ENCODE data around the gene ADRA2B.

The ADRA2B gene

DNA sequence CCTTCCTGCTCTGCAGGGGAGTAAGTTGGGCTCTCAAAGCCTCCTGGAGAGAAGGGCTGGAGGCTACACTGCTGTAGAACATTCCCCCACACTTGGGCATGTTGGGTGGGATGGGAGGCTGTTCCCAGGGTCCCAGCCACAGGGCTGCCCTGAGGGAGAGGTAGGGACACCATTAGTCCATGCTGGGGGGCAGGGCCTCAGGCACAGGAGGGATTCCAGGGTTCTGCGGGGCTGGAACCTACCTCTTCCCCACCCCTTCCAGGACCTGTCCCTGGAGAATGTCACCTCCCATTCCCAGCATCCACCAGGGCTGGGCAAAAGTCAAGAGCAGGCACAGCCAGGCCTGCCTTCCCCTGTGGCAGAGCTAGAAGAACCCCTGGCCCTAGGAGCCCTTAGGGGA is 6.9 kb upstream of the ADRA2B start:
- DNase-seq = no peak
- ChIA-PET CTCF (interaction anchor here (1.0 to 2.1 kb wide), 3 partner anchors 10 to 82 kb away, joined by 3 to 8 read pairs (median 5); partner anchors contain the start of gene ASTL), POLR2A (no interaction called here)
- WGBS (ENCODE audit: insufficient coverage) = 83% methylated on average over 1 of the region's 1 CpG
- Histone ChIP-seq H3K4me3 (ENCODE audit: control insufficient read depth in 1 of 7, extremely low read depth in 1 of 7, insufficient read depth in 4 of 7, low read depth in 2 of 7, low read length in 6 of 7) (no peak overlapping the region), H3K27ac (ENCODE audit: insufficient read depth in 1 of 2, low read depth in 1 of 2, low read length in 2 of 2, poor library complexity in 1 of 2, severe bottlenecking in 2 of 2) (no peak overlapping the region), H3K36me3 (ENCODE audit: control insufficient read depth in 4 of 4, insufficient read depth in 4 of 4, low read length in 3 of 4) (no peaks in the 10 kb centered on the region), H3K9me3 (ENCODE audit: control extremely low read depth in 1 of 5, control insufficient read depth in 4 of 5, insufficient read depth in 2 of 5, low read depth in 1 of 5, low read length in 4 of 5) (no peaks in the 10 kb centered on the region), H3K27me3 (replicated peaks in 2 of 5; ENCODE audit: control insufficient read depth in 4 of 5, insufficient read depth in 5 of 5, low read length in 4 of 5) (peaks cover 0 to 8% (median under 1%) of the 10 kb centered on the region in 5 experiments), H3K4me1 (ENCODE audit: control extremely low read depth in 1 of 4, control insufficient read depth in 4 of 4, insufficient read depth in 4 of 4, low read length in 3 of 4) (peaks cover 0 to 16% (median 13%) of the 10 kb centered on the region in 4 experiments)

DNA sequence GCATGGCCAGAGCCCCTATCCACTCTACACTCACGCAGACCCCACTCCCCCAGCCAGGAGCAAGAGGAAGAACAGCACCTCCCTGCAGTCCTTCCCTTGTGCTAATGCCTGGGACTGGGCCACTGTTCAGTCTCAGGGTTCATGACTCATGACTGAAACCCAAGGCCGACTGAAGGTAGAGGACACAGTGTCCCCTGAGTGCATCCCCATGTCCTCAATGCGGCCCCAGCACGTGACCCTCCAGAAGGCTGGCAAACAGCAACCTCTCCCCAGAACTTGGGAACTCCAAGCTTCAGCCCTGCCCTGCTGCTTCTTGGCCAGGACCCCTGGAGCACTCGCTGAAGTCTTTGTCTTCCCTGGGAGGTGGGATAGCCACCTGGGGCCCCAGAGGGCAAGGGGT is 6.0 kb upstream of the ADRA2B start:
- 92% methylated on average over 4 of the region's 5 CpGs for WGBS (ENCODE audit: insufficient coverage)
- H3K4me1 ChIP-seq (ENCODE audit: control extremely low read depth in 1 of 4, control insufficient read depth in 4 of 4, insufficient read depth in 4 of 4, low read length in 3 of 4) = peaks cover 0 to 19% (median 16%) of the 10 kb centered on the region in 4 experiments
- H3K9me3 ChIP-seq (ENCODE audit: control extremely low read depth in 1 of 5, control insufficient read depth in 4 of 5, insufficient read depth in 2 of 5, low read depth in 1 of 5, low read length in 4 of 5) = no peaks in the 10 kb centered on the region
- DNase-seq = no peak
- ChIA-PET POLR2A (no interaction called here), CTCF (interaction anchor here (1.0 to 2.1 kb wide), 3 partner anchors 11 to 83 kb away, joined by 3 to 8 read pairs (median 5); partner anchors contain the start of gene ASTL)
- peaks cover 0 to 13% (median 7%) of the 10 kb centered on the region in 5 experiments for H3K27me3 ChIP-seq (replicated peaks in 2 of 5; ENCODE audit: control insufficient read depth in 4 of 5, insufficient read depth in 5 of 5, low read length in 4 of 5)
- no peaks in the 10 kb centered on the region for H3K36me3 ChIP-seq (ENCODE audit: control insufficient read depth in 4 of 4, insufficient read depth in 4 of 4, low read length in 3 of 4)
- no peak overlapping the region for H3K4me3 ChIP-seq (ENCODE audit: control insufficient read depth in 1 of 7, extremely low read depth in 1 of 7, insufficient read depth in 4 of 7, low read depth in 2 of 7, low read length in 6 of 7)
- no peak overlapping the region for H3K27ac ChIP-seq (ENCODE audit: insufficient read depth in 1 of 2, low read depth in 1 of 2, low read length in 2 of 2, poor library complexity in 1 of 2, severe bottlenecking in 2 of 2)

DNA sequence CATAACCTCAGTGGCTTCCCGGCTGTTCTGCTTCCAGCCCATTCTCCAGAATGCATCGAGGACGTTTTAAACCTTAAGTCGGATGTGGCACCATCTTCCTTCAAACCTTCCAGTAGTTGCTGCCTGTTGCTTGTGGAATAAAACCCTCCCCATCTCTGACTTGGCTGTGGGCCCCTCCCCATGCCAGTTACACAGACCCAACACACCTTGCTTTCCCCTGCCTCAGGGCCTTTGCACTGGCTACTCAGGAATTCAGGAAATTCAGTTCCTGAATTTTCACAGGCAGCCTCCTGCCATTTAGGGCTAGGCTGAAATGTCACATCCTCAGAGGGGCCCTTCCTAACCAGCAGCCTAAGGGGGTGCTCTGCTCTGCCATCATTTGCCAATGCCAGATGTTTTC is 5.0 kb upstream of the ADRA2B start:
- Histone ChIP-seq H3K4me1 (ENCODE audit: control extremely low read depth in 1 of 4, control insufficient read depth in 4 of 4, insufficient read depth in 4 of 4, low read length in 3 of 4) (peaks cover 0 to 28% (median 23%) of the 10 kb centered on the region in 4 experiments), H3K9me3 (ENCODE audit: control extremely low read depth in 1 of 5, control insufficient read depth in 4 of 5, insufficient read depth in 2 of 5, low read depth in 1 of 5, low read length in 4 of 5) (no peaks in the 10 kb centered on the region), H3K4me3 (ENCODE audit: control insufficient read depth in 1 of 7, extremely low read depth in 1 of 7, insufficient read depth in 4 of 7, low read depth in 2 of 7, low read length in 6 of 7) (no peak overlapping the region), H3K27ac (ENCODE audit: insufficient read depth in 1 of 2, low read depth in 1 of 2, low read length in 2 of 2, poor library complexity in 1 of 2, severe bottlenecking in 2 of 2) (no peak overlapping the region), H3K36me3 (ENCODE audit: control insufficient read depth in 4 of 4, insufficient read depth in 4 of 4, low read length in 3 of 4) (no peaks in the 10 kb centered on the region), H3K27me3 (replicated peaks in 2 of 5; ENCODE audit: control insufficient read depth in 4 of 5, insufficient read depth in 5 of 5, low read length in 4 of 5) (peaks cover 0 to 21% (median 7%) of the 10 kb centered on the region in 5 experiments)
- DNase-seq = no peak
- 96% methylated on average over 4 of the region's 4 CpGs for WGBS (ENCODE audit: insufficient coverage)
- CTCF ChIA-PET = interaction anchor here (1.3 to 1.7 kb wide), 2 partner anchors 9 to 53 kb away, joined by 3 read pairs; no protein-coding TSS in a partner anchor
- POLR2A ChIA-PET = no interaction called here

DNA sequence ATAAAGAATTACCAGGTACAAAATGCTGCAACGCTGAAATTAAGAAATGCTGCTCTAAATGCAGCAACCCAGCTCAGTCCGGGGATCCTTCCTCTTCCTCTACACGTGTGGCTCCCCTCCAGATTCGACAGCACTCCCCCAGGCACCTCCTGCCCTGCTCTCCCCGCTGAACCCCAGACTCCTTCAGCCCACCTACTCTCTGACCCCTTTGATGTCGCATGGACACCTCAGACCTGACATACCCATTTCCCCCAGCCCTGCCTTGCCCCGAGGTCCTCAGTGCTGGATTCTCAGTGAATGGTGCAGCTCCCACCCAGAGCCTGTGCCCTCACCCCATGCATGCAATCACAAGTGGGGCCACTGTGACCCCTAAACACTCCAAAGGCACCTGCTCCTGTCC is 4.6 kb upstream of the ADRA2B start:
- Histone ChIP-seq H3K4me3 (ENCODE audit: control insufficient read depth in 1 of 7, extremely low read depth in 1 of 7, insufficient read depth in 4 of 7, low read depth in 2 of 7, low read length in 6 of 7) (no peak overlapping the region), H3K27me3 (replicated peaks in 2 of 5; ENCODE audit: control insufficient read depth in 4 of 5, insufficient read depth in 5 of 5, low read length in 4 of 5) (peaks cover 0 to 25% (median 7%) of the 10 kb centered on the region in 5 experiments), H3K27ac (ENCODE audit: insufficient read depth in 1 of 2, low read depth in 1 of 2, low read length in 2 of 2, poor library complexity in 1 of 2, severe bottlenecking in 2 of 2) (no peak overlapping the region), H3K9me3 (ENCODE audit: control extremely low read depth in 1 of 5, control insufficient read depth in 4 of 5, insufficient read depth in 2 of 5, low read depth in 1 of 5, low read length in 4 of 5) (peaks cover 0 to under 1% (median 0%) of the 10 kb centered on the region in 5 experiments), H3K4me1 (ENCODE audit: control extremely low read depth in 1 of 4, control insufficient read depth in 4 of 4, insufficient read depth in 4 of 4, low read length in 3 of 4) (peaks cover 0 to 29% (median 27%) of the 10 kb centered on the region in 4 experiments), H3K36me3 (ENCODE audit: control insufficient read depth in 4 of 4, insufficient read depth in 4 of 4, low read length in 3 of 4) (no peaks in the 10 kb centered on the region)
- WGBS (ENCODE audit: insufficient coverage) = 44% methylated on average over 7 of the region's 7 CpGs
- no peak for DNase-seq
- POLR2A ChIA-PET = no interaction called here
- CTCF ChIA-PET = interaction anchor here (1.3 to 1.7 kb wide), 2 partner anchors 9 to 54 kb away, joined by 3 read pairs; no protein-coding TSS in a partner anchor

DNA sequence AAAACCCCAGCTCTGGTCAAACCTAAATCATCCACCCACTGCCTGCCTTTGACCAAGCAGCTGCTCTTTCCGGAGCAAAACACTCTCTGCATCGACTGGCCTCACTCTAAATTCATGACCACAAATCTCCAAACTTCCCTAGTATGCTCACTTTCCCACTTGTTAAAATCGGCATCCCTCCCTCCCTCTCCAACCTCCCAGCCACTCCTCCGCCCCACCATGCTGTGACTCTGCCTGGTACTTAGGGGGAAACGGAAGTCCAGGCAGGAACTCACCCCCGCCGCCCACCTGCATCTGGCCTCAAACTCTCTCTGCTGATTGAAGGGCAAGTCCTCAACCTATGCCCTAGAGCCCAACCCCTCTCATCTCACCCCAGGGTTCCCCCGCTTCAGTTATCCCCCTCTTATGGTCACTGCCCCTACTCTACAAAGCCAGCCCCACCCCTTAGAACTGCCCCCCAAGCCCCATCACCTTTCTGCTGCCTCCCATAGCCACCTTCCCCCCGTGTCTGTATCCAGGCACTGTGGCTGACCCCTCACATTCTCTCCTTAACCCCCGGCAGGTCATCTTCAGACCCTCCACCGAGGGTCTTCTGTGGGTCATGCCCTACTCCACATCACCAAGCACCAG is 3.8 kb upstream of the ADRA2B start:
- ChIA-PET POLR2A (no interaction called here), CTCF (interaction anchor here (1.3 to 1.7 kb wide), 2 partner anchors 10 to 55 kb away, joined by 3 read pairs; no protein-coding TSS in a partner anchor)
- Histone ChIP-seq H3K36me3 (ENCODE audit: control insufficient read depth in 4 of 4, insufficient read depth in 4 of 4, low read length in 3 of 4) (no peaks in the 10 kb centered on the region), H3K27ac (ENCODE audit: insufficient read depth in 1 of 2, low read depth in 1 of 2, low read length in 2 of 2, poor library complexity in 1 of 2, severe bottlenecking in 2 of 2) (no peak overlapping the region), H3K27me3 (replicated peaks in 2 of 5; ENCODE audit: control insufficient read depth in 4 of 5, insufficient read depth in 5 of 5, low read length in 4 of 5) (peaks cover 0 to 33% (median 7%) of the 10 kb centered on the region in 5 experiments), H3K9me3 (ENCODE audit: control extremely low read depth in 1 of 5, control insufficient read depth in 4 of 5, insufficient read depth in 2 of 5, low read depth in 1 of 5, low read length in 4 of 5) (peaks cover 0 to 7% (median 0%) of the 10 kb centered on the region in 5 experiments), H3K4me1 (ENCODE audit: control extremely low read depth in 1 of 4, control insufficient read depth in 4 of 4, insufficient read depth in 4 of 4, low read length in 3 of 4) (peaks cover 0 to 32% (median 27%) of the 10 kb centered on the region in 4 experiments), H3K4me3 (ENCODE audit: control insufficient read depth in 1 of 7, extremely low read depth in 1 of 7, insufficient read depth in 4 of 7, low read depth in 2 of 7, low read length in 6 of 7) (no peak overlapping the region)
- WGBS (ENCODE audit: insufficient coverage) = 15% methylated on average over 7 of the region's 11 CpGs
- peak in 2 of 3 donors; percentile 59 to 65 for DNase-seq

DNA sequence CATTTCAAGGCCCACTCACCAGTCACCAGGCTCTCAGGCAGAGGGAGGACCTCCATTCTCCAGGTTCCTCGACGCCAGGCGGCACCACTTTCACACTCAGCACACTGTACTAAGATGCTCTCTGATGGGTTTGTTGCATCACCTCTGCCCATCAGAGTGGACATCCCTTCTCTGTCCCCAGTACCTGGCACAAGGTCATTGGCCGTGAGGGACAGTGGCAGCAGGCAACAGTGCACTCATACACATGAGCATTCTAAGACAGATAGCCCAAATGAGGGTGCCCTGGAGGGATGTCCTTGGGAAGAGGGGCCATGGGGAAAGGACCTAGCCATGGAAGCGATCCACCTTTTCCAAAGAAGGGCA is 3.0 kb upstream of the ADRA2B start:
- H3K27ac ChIP-seq (ENCODE audit: insufficient read depth in 1 of 2, low read depth in 1 of 2, low read length in 2 of 2, poor library complexity in 1 of 2, severe bottlenecking in 2 of 2) = no peak overlapping the region
- peaks cover 0 to 7% (median 0%) of the 10 kb centered on the region in 5 experiments for H3K9me3 ChIP-seq (ENCODE audit: control extremely low read depth in 1 of 5, control insufficient read depth in 4 of 5, insufficient read depth in 2 of 5, low read depth in 1 of 5, low read length in 4 of 5)
- 100% methylated on average over 4 of the region's 5 CpGs for WGBS (ENCODE audit: insufficient coverage)
- H3K4me1 ChIP-seq (ENCODE audit: control extremely low read depth in 1 of 4, control insufficient read depth in 4 of 4, insufficient read depth in 4 of 4, low read length in 3 of 4) = peaks cover 0 to 32% (median 27%) of the 10 kb centered on the region in 4 experiments
- H3K36me3 ChIP-seq (ENCODE audit: control insufficient read depth in 4 of 4, insufficient read depth in 4 of 4, low read length in 3 of 4) = no peaks in the 10 kb centered on the region
- H3K27me3 ChIP-seq (replicated peaks in 2 of 5; ENCODE audit: control insufficient read depth in 4 of 5, insufficient read depth in 5 of 5, low read length in 4 of 5) = peaks cover 0 to 41% (median 7%) of the 10 kb centered on the region in 5 experiments
- no peak for DNase-seq
- H3K4me3 ChIP-seq (ENCODE audit: control insufficient read depth in 1 of 7, extremely low read depth in 1 of 7, insufficient read depth in 4 of 7, low read depth in 2 of 7, low read length in 6 of 7) = no peak overlapping the region
- CTCF ChIA-PET = no interaction called here
- POLR2A ChIA-PET = no interaction called here

DNA sequence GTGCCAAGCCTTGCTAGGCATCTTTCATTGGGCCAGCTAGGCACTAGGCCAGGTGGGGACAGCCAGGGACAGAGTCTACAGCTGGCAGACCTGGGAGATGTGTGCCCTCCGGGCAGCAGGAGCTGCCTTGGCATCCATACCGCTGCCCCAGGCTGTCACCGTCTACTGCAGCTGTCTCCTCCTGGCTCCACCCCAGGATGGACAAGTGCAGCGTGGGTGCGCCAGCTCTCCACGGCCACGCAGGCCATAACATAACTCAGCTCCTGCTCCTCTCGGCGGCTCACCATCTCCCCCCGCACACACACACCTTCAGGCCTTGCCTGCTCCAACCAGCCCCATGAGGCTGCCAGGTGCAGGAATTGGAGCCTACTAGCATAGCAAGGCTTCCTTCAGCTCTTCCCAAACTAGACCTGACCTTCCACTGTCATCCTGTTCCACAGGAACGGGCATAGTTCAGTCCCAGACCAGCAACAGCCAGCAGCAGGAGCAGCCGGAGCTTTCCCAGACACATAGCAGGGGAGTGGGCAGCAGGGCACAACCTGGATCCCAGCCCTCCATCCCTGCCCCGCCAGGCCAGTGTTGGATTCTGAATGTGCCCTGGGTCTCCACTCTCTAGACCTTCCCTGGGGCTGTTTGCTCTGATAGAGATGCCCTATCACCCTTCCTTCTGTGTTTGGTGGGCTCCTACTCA is 2.5 kb upstream of the ADRA2B start:
- Histone ChIP-seq H3K9me3 (ENCODE audit: control extremely low read depth in 1 of 5, control insufficient read depth in 4 of 5, insufficient read depth in 2 of 5, low read depth in 1 of 5, low read length in 4 of 5) (peaks cover 0 to 7% (median 0%) of the 10 kb centered on the region in 5 experiments), H3K4me3 (ENCODE audit: control insufficient read depth in 1 of 7, extremely low read depth in 1 of 7, insufficient read depth in 4 of 7, low read depth in 2 of 7, low read length in 6 of 7) (no peak overlapping the region), H3K27me3 (replicated peaks in 2 of 5; ENCODE audit: control insufficient read depth in 4 of 5, insufficient read depth in 5 of 5, low read length in 4 of 5) (peaks cover 0 to 41% (median 7%) of the 10 kb centered on the region in 5 experiments), H3K4me1 (ENCODE audit: control extremely low read depth in 1 of 4, control insufficient read depth in 4 of 4, insufficient read depth in 4 of 4, low read length in 3 of 4) (peaks cover 0 to 32% (median 27%) of the 10 kb centered on the region in 4 experiments), H3K36me3 (ENCODE audit: control insufficient read depth in 4 of 4, insufficient read depth in 4 of 4, low read length in 3 of 4) (no peaks in the 10 kb centered on the region), H3K27ac (ENCODE audit: insufficient read depth in 1 of 2, low read depth in 1 of 2, low read length in 2 of 2, poor library complexity in 1 of 2, severe bottlenecking in 2 of 2) (no peak overlapping the region)
- POLR2A ChIA-PET = no interaction called here
- DNase-seq = no peak
- 100% methylated on average over 11 of the region's 13 CpGs for WGBS (ENCODE audit: insufficient coverage)
- CTCF ChIA-PET = interaction anchor here (0.6 to 3.2 kb wide), 11 partner anchors 10 to 273 kb away, joined by 3 to 22 read pairs (median 4); partner anchors contain the start of gene ASTL
